ENCODE data around the gene CADPS.

GRCh38 chr3:62453448-62453847 is 421.8 kb downstream of the CADPS start:
- TF ChIP-seq CTCF (IDR thresholded peaks at IDR 0.05; ENCODE audit: insufficient read depth, low read length) (no peak), POLR2AphosphoS5 (IDR thresholded peaks at IDR 0.05; ENCODE audit: low read depth) (no peak), REST (IDR thresholded peaks at IDR 0.05; ENCODE audit: insufficient replicate concordance, low read depth) (no peak), GABPA (IDR thresholded peaks at IDR 0.05; ENCODE audit: low read depth) (no peak), SPI1 (IDR thresholded peaks at IDR 0.05; ENCODE audit: borderline replicate concordance, low read depth) (no peak)
